Measurements from ENCODE around the gene AMELX.

DNA sequence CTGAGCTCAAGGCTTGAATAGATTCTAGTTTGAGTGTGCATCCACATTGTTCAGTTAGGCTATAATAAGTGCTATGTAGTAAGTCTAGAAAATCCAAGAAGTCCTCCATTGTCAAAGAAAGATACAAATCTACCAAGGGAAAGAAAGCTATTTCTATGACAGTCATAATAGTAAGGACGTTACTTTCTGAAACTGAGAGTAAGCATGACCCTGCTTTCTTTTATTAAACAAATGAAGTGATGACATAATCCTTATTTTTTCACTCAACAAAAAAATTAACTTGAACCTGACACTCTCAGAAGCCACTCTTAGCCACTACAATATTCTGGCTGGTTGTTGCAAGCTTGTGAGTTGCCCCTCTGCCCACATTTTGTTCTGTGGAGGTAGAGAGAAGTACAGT lies 33.8 kb upstream of the AMELX start:
- TF ChIP-seq, protein P1, sequence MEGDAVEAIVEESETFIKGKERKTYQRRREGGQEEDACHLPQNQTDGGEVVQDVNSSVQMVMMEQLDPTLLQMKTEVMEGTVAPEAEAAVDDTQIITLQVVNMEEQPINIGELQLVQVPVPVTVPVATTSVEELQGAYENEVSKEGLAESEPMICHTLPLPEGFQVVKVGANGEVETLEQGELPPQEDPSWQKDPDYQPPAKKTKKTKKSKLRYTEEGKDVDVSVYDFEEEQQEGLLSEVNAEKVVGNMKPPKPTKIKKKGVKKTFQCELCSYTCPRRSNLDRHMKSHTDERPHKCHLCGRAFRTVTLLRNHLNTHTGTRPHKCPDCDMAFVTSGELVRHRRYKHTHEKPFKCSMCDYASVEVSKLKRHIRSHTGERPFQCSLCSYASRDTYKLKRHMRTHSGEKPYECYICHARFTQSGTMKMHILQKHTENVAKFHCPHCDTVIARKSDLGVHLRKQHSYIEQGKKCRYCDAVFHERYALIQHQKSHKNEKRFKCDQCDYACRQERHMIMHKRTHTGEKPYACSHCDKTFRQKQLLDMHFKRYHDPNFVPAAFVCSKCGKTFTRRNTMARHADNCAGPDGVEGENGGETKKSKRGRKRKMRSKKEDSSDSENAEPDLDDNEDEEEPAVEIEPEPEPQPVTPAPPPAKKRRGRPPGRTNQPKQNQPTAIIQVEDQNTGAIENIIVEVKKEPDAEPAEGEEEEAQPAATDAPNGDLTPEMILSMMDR (tag by site-specific recombination; IDR thresholded peaks at IDR 0.05) = no peak
- TF ChIP-seq, protein P2, sequence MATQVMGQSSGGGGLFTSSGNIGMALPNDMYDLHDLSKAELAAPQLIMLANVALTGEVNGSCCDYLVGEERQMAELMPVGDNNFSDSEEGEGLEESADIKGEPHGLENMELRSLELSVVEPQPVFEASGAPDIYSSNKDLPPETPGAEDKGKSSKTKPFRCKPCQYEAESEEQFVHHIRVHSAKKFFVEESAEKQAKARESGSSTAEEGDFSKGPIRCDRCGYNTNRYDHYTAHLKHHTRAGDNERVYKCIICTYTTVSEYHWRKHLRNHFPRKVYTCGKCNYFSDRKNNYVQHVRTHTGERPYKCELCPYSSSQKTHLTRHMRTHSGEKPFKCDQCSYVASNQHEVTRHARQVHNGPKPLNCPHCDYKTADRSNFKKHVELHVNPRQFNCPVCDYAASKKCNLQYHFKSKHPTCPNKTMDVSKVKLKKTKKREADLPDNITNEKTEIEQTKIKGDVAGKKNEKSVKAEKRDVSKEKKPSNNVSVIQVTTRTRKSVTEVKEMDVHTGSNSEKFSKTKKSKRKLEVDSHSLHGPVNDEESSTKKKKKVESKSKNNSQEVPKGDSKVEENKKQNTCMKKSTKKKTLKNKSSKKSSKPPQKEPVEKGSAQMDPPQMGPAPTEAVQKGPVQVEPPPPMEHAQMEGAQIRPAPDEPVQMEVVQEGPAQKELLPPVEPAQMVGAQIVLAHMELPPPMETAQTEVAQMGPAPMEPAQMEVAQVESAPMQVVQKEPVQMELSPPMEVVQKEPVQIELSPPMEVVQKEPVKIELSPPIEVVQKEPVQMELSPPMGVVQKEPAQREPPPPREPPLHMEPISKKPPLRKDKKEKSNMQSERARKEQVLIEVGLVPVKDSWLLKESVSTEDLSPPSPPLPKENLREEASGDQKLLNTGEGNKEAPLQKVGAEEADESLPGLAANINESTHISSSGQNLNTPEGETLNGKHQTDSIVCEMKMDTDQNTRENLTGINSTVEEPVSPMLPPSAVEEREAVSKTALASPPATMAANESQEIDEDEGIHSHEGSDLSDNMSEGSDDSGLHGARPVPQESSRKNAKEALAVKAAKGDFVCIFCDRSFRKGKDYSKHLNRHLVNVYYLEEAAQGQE (tag by site-specific recombination; IDR thresholded peaks at IDR 0.05) = no peak
- TF ChIP-seq KLF7 (tag by site-specific recombination; IDR thresholded peaks at IDR 0.05; ENCODE audit: borderline replicate concordance) (no peak), ZNF239 (tag by site-specific recombination; IDR thresholded peaks at IDR 0.05) (no peak), ZNF596 (tag by site-specific recombination; IDR thresholded peaks at IDR 0.05) (no peak), YY1 (tag by site-specific recombination; IDR thresholded peaks at IDR 0.05) (no peak)
- TF ChIP-seq, protein P3, sequence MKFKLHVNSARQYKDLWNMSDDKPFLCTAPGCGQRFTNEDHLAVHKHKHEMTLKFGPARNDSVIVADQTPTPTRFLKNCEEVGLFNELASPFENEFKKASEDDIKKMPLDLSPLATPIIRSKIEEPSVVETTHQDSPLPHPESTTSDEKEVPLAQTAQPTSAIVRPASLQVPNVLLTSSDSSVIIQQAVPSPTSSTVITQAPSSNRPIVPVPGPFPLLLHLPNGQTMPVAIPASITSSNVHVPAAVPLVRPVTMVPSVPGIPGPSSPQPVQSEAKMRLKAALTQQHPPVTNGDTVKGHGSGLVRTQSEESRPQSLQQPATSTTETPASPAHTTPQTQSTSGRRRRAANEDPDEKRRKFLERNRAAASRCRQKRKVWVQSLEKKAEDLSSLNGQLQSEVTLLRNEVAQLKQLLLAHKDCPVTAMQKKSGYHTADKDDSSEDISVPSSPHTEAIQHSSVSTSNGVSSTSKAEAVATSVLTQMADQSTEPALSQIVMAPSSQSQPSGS (tag by site-specific recombination; IDR thresholded peaks at IDR 0.05; ENCODE audit: low read depth) = no peak
